Measurements from ENCODE around the gene LRRC42. TPM values are rescaled to one million over a fixed set of nuclear protein-coding genes. Genes with fewer than 3 reads are reported as not detected.

LRRC42 gene
- total and polyA plus RNA-seq, 12 donors = 15.2 to 43.4 (median 31.6) TPM

- 43 to 65% (median 60%) methylated on average over 4 of the region's 4 CpGs for WGBS, 4 donors
- Histone ChIP-seq H3K4me3 (peak overlapping the region in 1 of 4 donors; percentile 39), H3K36me3 (replicated peaks in 1 of 2) (no peaks in the 10 kb centered on the region), H3K27ac (no peak overlapping the region), H3K9me3 (replicated peaks in 1 of 3) (no peaks in the 10 kb centered on the region), H3K27me3 (no peaks in the 10 kb centered on the region), H3K4me1 (replicated peaks in 1 of 2) (no peaks in the 10 kb centered on the region)
- intact Hi-C loops (cut with DNase I) = no loop called here
- no peak for TF ChIP-seq POLR2A (IDR thresholded peaks at IDR 0.05)
- TF ChIP-seq CTCF (IDR thresholded peaks at IDR 0.05) = no peak
- DNase-seq = no peak
Measured at GRCh38 chr1:53982763-53983104, 36.6 kb downstream of the LRRC42 start.

DNA sequence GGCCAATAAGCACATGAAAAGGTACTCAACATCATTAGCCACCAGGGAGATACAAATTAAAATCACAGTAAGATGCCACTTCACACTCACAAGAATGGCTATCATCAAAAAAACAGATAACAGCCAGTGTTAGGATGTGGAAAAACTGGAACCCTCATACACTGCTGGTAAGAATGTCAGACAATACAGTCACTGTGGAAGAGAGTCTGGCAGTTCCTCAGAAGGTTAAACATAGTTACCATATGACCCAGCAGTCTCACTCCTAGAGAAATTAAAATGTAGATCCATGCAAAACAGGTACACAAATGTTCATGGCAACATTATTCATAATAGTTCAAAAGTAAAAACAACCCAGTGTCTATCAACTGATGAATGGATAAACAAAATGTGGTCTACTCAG, 38.6 kb downstream of the LRRC42 start:
- Histone ChIP-seq H3K27ac (no peak overlapping the region), H3K9me3 (replicated peaks in 1 of 3) (no peaks in the 10 kb centered on the region), H3K4me3 (no peak overlapping the region), H3K27me3 (no peaks in the 10 kb centered on the region), H3K4me1 (replicated peaks in 1 of 2) (no peaks in the 10 kb centered on the region), H3K36me3 (replicated peaks in 1 of 2) (no peaks in the 10 kb centered on the region)
- TF ChIP-seq CTCF (IDR thresholded peaks at IDR 0.05) (no peak), POLR2A (IDR thresholded peaks at IDR 0.05) (no peak)
- DNase-seq = no peak
- intact Hi-C loops (cut with DNase I) = no loop called here

DNA sequence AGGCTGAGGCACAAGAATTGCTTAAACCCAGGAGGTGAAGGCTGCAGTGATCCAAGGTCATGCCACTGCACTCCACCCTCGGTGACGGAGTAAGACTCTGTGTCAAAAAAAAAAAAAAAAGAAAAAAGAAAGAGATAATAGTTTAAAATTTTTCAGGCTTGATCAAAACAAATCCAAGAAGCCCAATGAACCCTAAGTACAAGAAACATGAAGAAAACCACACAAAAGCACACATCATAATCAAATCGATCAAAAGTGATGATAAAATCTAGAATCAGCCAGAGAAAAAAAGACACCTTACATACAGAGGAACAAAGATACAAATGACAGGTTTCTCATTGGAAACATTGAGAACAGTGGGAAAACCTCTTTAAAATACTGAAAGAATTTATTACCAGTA, 40.3 kb downstream of the LRRC42 start:
- Histone ChIP-seq H3K4me1 (replicated peaks in 1 of 2) (no peaks in the 10 kb centered on the region), H3K4me3 (no peak overlapping the region), H3K27me3 (no peaks in the 10 kb centered on the region), H3K27ac (no peak overlapping the region), H3K9me3 (replicated peaks in 1 of 3) (no peaks in the 10 kb centered on the region), H3K36me3 (replicated peaks in 1 of 2) (no peaks in the 10 kb centered on the region)
- TF ChIP-seq POLR2A (IDR thresholded peaks at IDR 0.05) = no peak
- TF ChIP-seq CTCF (IDR thresholded peaks at IDR 0.05) = no peak
- WGBS, 4 donors = 56 to 80% (median 70%) methylated on average over 3 of the region's 3 CpGs
- intact Hi-C loops (cut with DNase I) = no loop called here
- no peak for DNase-seq

- DNase-seq = no peak
- no peak overlapping the region for H3K27ac ChIP-seq
- intact Hi-C loops (cut with DNase I) = no loop called here
- WGBS, 4 donors = 79 to 89% (median 87%) methylated on average over 2 of the region's 2 CpGs
- H3K9me3 ChIP-seq (replicated peaks in 1 of 3) = no peaks in the 10 kb centered on the region
- TF ChIP-seq CTCF (IDR thresholded peaks at IDR 0.05) = no peak
- no peaks in the 10 kb centered on the region for H3K27me3 ChIP-seq
- no peaks in the 10 kb centered on the region for H3K36me3 ChIP-seq (replicated peaks in 1 of 2)
- no peaks in the 10 kb centered on the region for H3K4me1 ChIP-seq (replicated peaks in 1 of 2)
- no peak overlapping the region for H3K4me3 ChIP-seq
Measured at GRCh38 chr1:53987880-53988279, 41.7 kb downstream of the LRRC42 start.
